T-cell (primary cell): ENCODE data around the gene ACAP3. TPM values are rescaled to one million over a fixed set of nuclear protein-coding genes. Genes with fewer than 3 reads are reported as not detected.

Source experiments
- ATAC-seq, 4 experiments: fragments of 200-7000 bp in 3 of 4; fragments of 150-1000 bp in 1 of 4; cut with Tn5 transposase; replicated peaks in 1 of 4; 1 replicate in 3 of 4; 2 replicates in 1 of 4; pipeline ENCODE4 v1.10.0; 2021; ENCODE audit warnings: moderate library complexity in 3 of 4, mild to moderate bottlenecking in 2 of 4, moderate number of reproducible peaks in 1 of 4
- CTCF ChIA-PET, 2 donors: fragments of 300-600 bp; sonication (Branson Sonifier 250); formaldehyde crosslinking; loops; one replicate each; lab custom pipeline; 2022; ENCODE audit warnings: antibody characterized with exemption in 2 of 2; lab: Charles Lee
- POLR2A ChIA-PET, 2 donors: fragments of 300-600 bp; sonication (Branson Sonifier 250); formaldehyde crosslinking; loops; one replicate each; lab custom pipeline; 2022; ENCODE audit warnings: antibody characterized with exemption in 2 of 2; lab: Charles Lee
- DNase-seq, 35 experiments: peaks; one replicate each; pipeline versions ENCODE4 v3.0.0 to v3.0.0-alpha.2; 2013 to 2023
- H3K27ac ChIP-seq: one replicate; pipeline ENCODE4 v1.5.1; 2013; ENCODE audit warnings: low read length
- H3K27me3 ChIP-seq, 2 experiments: replicated peaks in 1 of 2; 1 replicate in 1 of 2; 2 replicates in 1 of 2; pipeline versions ENCODE4 v1.6.1 to v1.7.0; 2013; ENCODE audit warnings: low read length in 1 of 2, mixed read lengths in 1 of 2; ENCODE audit not compliant: control insufficient read depth in 2 of 2, insufficient read depth in 2 of 2; ENCODE audit errors: extremely low read depth in 1 of 2
- H3K36me3 ChIP-seq, 2 donors: 1 replicate in 1 of 2; 2 replicates in 1 of 2; pipeline versions ENCODE4 v1.6.1 to v1.7.0; 2013; ENCODE audit warnings: low read length in 1 of 2; ENCODE audit not compliant: control insufficient read depth in 2 of 2, insufficient read depth in 1 of 2; ENCODE audit errors: extremely low read depth in 1 of 2
- H3K4me1 ChIP-seq, 2 experiments: 1 replicate in 1 of 2; 2 replicates in 1 of 2; pipeline versions ENCODE4 v1.6.1 to v1.7.0; 2013; ENCODE audit warnings: low read length in 2 of 2, mixed read lengths in 1 of 2; ENCODE audit not compliant: insufficient read depth in 2 of 2, control insufficient read depth in 1 of 2; ENCODE audit errors: extremely low read depth in 1 of 2
- H3K4me3 ChIP-seq, 2 donors: 1 replicate in 1 of 2; 2 replicates in 1 of 2; pipeline versions ENCODE4 v1.5.1 to v1.7.0; 2013; ENCODE audit warnings: mild to moderate bottlenecking in 2 of 2, low read length in 1 of 2, moderate library complexity in 1 of 2; ENCODE audit not compliant: control insufficient read depth in 1 of 2; ENCODE audit errors: extremely low read depth in 1 of 2
- H3K9me3 ChIP-seq: 2 replicates; pipeline ENCODE4 v1.7.0; 2013
- H3K27ac Mint-ChIP-seq, 2 donors: one replicate each; pipeline ENCODE4 v1.8.0; 2020 to 2021; ENCODE audit warnings: mild to moderate bottlenecking in 2 of 2, mixed read lengths in 2 of 2
- H3K27me3 Mint-ChIP-seq, 2 donors: one replicate each; pipeline ENCODE4 v1.8.0; 2021 to 2022; ENCODE audit warnings: mixed read lengths in 2 of 2
- H3K36me3 Mint-ChIP-seq: one replicate; pipeline ENCODE4 v1.8.0; 2021; ENCODE audit warnings: mixed read lengths
- H3K4me1 Mint-ChIP-seq, 3 donors: one replicate each; pipeline ENCODE4 v1.8.0; 2020 to 2022; ENCODE audit warnings: mixed read lengths in 3 of 3, mild to moderate bottlenecking in 1 of 3
- H3K4me3 Mint-ChIP-seq, 3 donors: one replicate each; pipeline ENCODE4 v1.8.0; 2020 to 2022; ENCODE audit warnings: mild to moderate bottlenecking in 3 of 3, mixed read lengths in 3 of 3, moderate library complexity in 3 of 3
- H3K9me3 Mint-ChIP-seq, 3 donors: one replicate each; pipeline ENCODE4 v1.8.0; 2020 to 2022; ENCODE audit warnings: mixed read lengths in 3 of 3
- WGBS: methylation state at CpG from one replicate; pipeline ENCODE4 v1.1.5; 2013; ENCODE audit warnings: missing lambda C conversion rate; ENCODE audit not compliant: insufficient coverage; 5-methylcytosine and 5-hydroxymethylcytosine counted together
- total RNA-seq, 35 experiments: library from RNA in 6 of 35; stranded (reverse) in 6 of 35; fragments of 120-200 nt in 1 of 35; gene quantifications; one replicate each; pipeline versions ENCODE4 v1.2.1 to v1.2.4 and lab custom pipeline; 2013 to 2026

ACAP3 gene
- total RNA-seq, 5 donors from 2014 or later (not counting 1 experiment from before 2014, with no cell fraction given) = 63.0 to 107 (median 99.8) TPM

DNA sequence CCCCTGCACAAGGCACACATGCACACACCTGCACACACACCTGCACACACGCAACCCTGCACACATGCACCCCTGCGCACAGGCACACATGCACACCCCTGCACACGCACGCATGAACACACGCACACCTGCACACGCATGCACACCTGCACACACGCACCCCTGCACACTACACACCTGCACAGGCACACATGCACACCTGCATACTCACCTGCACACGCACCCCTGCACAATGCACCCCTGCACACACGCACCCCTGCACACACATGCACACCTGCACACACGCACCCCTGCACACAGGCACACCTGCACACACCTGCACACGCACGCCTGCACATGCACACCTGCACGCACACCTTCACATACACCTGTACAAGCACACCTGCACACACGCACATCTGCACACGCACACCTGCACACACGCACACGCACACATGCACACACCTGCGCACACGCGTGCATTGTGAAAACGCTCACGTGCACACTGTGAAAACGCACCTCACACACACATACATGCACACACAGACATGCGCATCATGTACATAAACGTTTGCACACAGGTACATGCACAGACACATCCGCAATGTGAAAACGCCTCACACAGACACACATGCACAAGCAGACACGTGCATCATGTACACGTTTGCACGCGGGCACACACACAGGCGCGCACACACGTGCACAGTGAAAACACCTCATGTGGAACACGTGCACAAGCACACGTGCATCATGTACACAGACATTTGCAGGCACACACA, 33.2 kb upstream of the ACAP3 start:
- Histone ChIP-seq H3K27me3 (no peaks in the 10 kb centered on the region), H3K9me3 (no peaks in the 10 kb centered on the region), H3K27ac (no peak overlapping the region), H3K4me3 (no peak overlapping the region), H3K36me3 (peaks cover 8 to 9% of the 10 kb centered on the region in 2 donors), H3K4me1 (peaks cover 0 to 19% of the 10 kb centered on the region in 2 experiments)
- H3K4me1 Mint-ChIP-seq = peaks cover 0 to 3% (median 2%) of the 10 kb centered on the region in 3 donors
- no peak for ATAC-seq
- peaks cover 10% of the 10 kb centered on the region for H3K36me3 Mint-ChIP-seq
- no peaks in the 10 kb centered on the region for H3K9me3 Mint-ChIP-seq
- no peak overlapping the region for H3K4me3 Mint-ChIP-seq
- no peaks in the 10 kb centered on the region for H3K27me3 Mint-ChIP-seq
- no peak overlapping the region for H3K27ac Mint-ChIP-seq
- no peak for DNase-seq
- CTCF ChIA-PET = no interaction called here
- POLR2A ChIA-PET = no interaction called here
- WGBS = 94% methylated on average over 36 of the region's 36 CpGs

DNA sequence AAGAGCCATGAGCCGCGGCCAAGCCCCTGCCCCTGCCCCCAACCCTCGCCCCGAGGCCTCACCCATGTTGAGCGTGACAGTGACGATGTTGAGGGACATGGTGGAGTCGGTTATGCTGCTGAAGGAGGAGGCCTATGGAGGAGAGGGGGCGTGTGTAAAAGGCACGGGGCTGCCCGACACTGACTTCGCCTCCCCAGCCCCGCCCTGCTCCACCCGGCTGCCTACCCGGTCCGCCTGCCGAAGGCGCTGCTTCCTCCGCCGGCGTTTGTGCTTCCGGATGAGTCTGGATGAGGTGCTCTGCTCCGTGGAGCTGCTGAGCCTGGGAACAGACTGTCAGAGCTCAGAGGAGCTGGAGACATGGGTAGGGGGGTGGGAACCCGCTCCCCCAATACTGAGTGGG, 32.5 kb upstream of the ACAP3 start:
- Mint-ChIP-seq H3K9me3 (no peaks in the 10 kb centered on the region), H3K4me1 (peaks cover 0 to 3% (median 2%) of the 10 kb centered on the region in 3 donors), H3K27ac (no peak overlapping the region), H3K4me3 (no peak overlapping the region), H3K36me3 (peaks cover 10% of the 10 kb centered on the region), H3K27me3 (no peaks in the 10 kb centered on the region)
- no peak for ATAC-seq
- ChIA-PET CTCF (interaction anchor here in 1 of 2 donors (0.6 kb wide), 1 partner anchor 32 kb away, joined by 4 read pairs; no protein-coding TSS in a partner anchor), POLR2A (no interaction called here)
- H3K4me3 ChIP-seq = no peak overlapping the region
- no peaks in the 10 kb centered on the region for H3K9me3 ChIP-seq
- DNase-seq = no peak
- H3K27me3 ChIP-seq = no peaks in the 10 kb centered on the region
- H3K4me1 ChIP-seq = peaks cover 0 to 14% of the 10 kb centered on the region in 2 experiments
- 95% methylated on average over 21 of the region's 23 CpGs for WGBS
- no peak overlapping the region for H3K27ac ChIP-seq
- H3K36me3 ChIP-seq = peaks cover 8 to 10% of the 10 kb centered on the region in 2 donors

DNA sequence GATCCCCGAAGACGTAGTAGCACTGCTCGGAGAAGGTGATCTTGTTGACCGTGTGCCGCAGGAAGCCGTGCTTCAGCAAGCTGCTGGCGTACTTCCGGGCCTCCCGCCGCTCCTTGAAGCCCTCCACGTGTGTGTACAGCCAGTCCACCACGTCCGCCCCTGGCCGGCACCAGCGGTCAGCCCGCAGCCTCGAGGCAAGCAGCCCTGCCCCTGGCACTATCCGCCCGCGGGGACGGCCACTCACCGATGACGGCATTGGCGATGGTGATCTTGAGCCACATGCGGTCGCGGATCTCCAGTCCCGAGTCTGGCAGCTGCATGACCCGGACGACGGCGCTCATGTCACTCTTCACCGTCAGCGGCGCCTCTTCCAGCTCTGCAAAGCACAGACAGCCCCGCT, 30.5 kb upstream of the ACAP3 start:
- POLR2A ChIA-PET = no interaction called here
- CTCF ChIA-PET = no interaction called here
- 97% methylated on average over 36 of the region's 36 CpGs for WGBS
- Mint-ChIP-seq H3K4me3 (no peak overlapping the region), H3K9me3 (no peaks in the 10 kb centered on the region), H3K27me3 (no peaks in the 10 kb centered on the region), H3K27ac (no peak overlapping the region), H3K4me1 (no peaks in the 10 kb centered on the region), H3K36me3 (peaks cover 10% of the 10 kb centered on the region)
- peaks cover 0 to 1% of the 10 kb centered on the region in 2 experiments for H3K4me1 ChIP-seq
- no peaks in the 10 kb centered on the region for H3K9me3 ChIP-seq
- no peaks in the 10 kb centered on the region for H3K27me3 ChIP-seq
- H3K36me3 ChIP-seq = peaks cover 8 to 10% of the 10 kb centered on the region in 2 donors
- DNase-seq (no peak), ATAC-seq (no peak)
- H3K27ac ChIP-seq = no peak overlapping the region
- H3K4me3 ChIP-seq = no peak overlapping the region

- no peaks in the 10 kb centered on the region for H3K9me3 ChIP-seq
- Mint-ChIP-seq H3K4me1 (no peaks in the 10 kb centered on the region), H3K9me3 (no peaks in the 10 kb centered on the region), H3K27ac (no peak overlapping the region), H3K4me3 (no peak overlapping the region), H3K27me3 (no peaks in the 10 kb centered on the region), H3K36me3 (peaks cover 10% of the 10 kb centered on the region)
- no peaks in the 10 kb centered on the region for H3K27me3 ChIP-seq
- peak in 5 of 35 experiments; percentile 20 to 36 (median 28) for DNase-seq
- no peak overlapping the region for H3K27ac ChIP-seq
- no peak overlapping the region for H3K4me3 ChIP-seq
- ATAC-seq = peak in 2 of 4 experiments; percentile 38 to 65
- H3K4me1 ChIP-seq = no peaks in the 10 kb centered on the region
- POLR2A ChIA-PET = no interaction called here
- H3K36me3 ChIP-seq = peaks cover 8 to 10% of the 10 kb centered on the region in 2 donors
- WGBS = 97% methylated on average over 6 of the region's 18 CpGs
- CTCF ChIA-PET = no interaction called here
Observed at GRCh38 chr1:1337793-1338147, 30.0 kb upstream of the ACAP3 start.

- CTCF ChIA-PET = no interaction called here
- Histone ChIP-seq H3K4me1 (no peaks in the 10 kb centered on the region), H3K9me3 (no peaks in the 10 kb centered on the region), H3K27ac (no peak overlapping the region), H3K4me3 (no peak overlapping the region), H3K27me3 (no peaks in the 10 kb centered on the region), H3K36me3 (peaks cover 8 to 10% of the 10 kb centered on the region in 2 donors)
- DNase-seq (no peak), ATAC-seq (no peak)
- H3K27me3 Mint-ChIP-seq = no peaks in the 10 kb centered on the region
- no peak overlapping the region for H3K27ac Mint-ChIP-seq
- 95% methylated on average over 30 of the region's 32 CpGs for WGBS
- no peaks in the 10 kb centered on the region for H3K9me3 Mint-ChIP-seq
- H3K4me3 Mint-ChIP-seq = no peak overlapping the region
- POLR2A ChIA-PET = no interaction called here
- peaks cover 10% of the 10 kb centered on the region for H3K36me3 Mint-ChIP-seq
- no peaks in the 10 kb centered on the region for H3K4me1 Mint-ChIP-seq
Observed at GRCh38 chr1:1336931-1337792, 29.4 kb upstream of the ACAP3 start.

DNA sequence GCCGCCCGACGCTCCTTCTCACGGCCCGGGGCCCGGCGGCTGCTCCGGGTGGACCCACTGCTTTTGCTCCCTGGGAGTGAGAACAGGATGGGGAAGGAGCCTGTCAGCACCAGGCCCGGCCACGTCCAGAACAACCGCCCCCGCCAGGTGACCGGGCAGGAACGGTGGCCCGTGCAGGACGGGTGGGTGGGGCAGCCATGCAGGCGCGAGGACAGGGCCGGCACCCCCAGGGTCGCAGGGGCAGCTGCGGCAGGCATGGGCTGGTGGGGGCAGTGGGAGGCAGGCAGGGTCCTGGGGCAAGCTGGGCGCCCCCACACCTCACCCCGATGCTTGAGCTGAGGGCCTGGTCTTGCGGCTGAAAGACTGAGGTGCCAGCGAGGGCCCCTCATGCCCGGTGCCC, 28.7 kb upstream of the ACAP3 start:
- no peak overlapping the region for H3K27ac ChIP-seq
- no peak for ATAC-seq
- peaks cover 4 to 10% of the 10 kb centered on the region in 2 donors for H3K36me3 ChIP-seq
- no peaks in the 10 kb centered on the region for H3K9me3 ChIP-seq
- ChIA-PET POLR2A (no interaction called here), CTCF (no interaction called here)
- no peak for DNase-seq
- 92% methylated on average over 26 of the region's 26 CpGs for WGBS
- no peak overlapping the region for H3K4me3 Mint-ChIP-seq
- H3K27me3 Mint-ChIP-seq = no peaks in the 10 kb centered on the region
- H3K4me1 ChIP-seq = no peaks in the 10 kb centered on the region
- H3K27ac Mint-ChIP-seq = no peak overlapping the region
- H3K27me3 ChIP-seq = no peaks in the 10 kb centered on the region
- H3K36me3 Mint-ChIP-seq = peaks cover 10% of the 10 kb centered on the region
- H3K4me1 Mint-ChIP-seq = no peaks in the 10 kb centered on the region
- no peak overlapping the region for H3K4me3 ChIP-seq
- no peaks in the 10 kb centered on the region for H3K9me3 Mint-ChIP-seq
